Brain pericyte (primary cell): Measurements from ENCODE around the gene ESPN.

Experiments used
- DNase-seq: peaks from one replicate; pipeline ENCODE4 v3.0.0-alpha.2; 2012; ENCODE audit warnings: low read depth, low spot score

Gene ESPN

DNA sequence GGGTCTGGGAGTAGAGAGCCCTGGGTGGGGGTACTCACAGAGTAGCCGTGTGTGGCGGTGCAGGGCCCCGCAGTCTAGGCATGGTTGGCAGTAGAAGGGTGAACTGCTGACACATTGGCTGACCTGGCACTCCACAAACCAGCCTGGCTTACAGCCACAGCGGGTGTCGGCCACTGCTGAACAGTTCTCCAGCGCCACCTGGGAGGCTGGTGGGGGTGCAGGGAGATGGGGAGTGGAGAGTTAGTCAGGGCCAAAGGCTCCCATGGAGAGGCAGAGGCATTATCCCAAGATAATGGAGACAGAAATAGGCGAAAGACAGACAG, 39.9 kb downstream of the ESPN start:
- DNase-seq: no peak

- no peak for DNase-seq
Measured at GRCh38 chr1:6464915-6465314, 40.3 kb downstream of the ESPN start.

DNA sequence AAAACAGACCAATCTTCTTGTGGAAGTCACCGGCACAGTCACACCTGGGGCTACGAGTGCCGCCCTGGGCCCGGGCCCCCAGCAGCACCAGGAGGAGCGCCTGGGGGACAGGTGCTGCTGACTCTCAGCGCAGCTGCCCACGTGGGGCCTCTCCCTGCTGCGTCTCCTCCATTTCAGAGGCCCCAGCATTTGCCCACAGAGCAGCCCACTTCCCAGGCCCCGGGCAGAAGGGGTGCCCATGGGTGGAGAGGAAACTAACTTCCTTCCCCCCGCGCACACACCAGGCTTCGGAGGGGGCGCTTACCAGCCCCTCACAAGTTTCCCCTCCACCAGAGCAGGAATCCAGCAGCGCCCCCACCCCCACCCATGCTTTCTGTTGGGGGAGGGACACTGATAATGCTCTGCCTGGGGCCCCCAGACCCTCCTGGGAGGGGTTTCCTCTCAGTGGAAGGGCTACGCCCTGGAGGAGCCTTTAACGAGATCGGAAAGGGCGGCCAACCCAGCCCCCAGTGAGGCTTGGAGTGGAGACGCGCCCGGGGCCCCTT, 41.0 kb downstream of the ESPN start:
- DNase-seq: no peak

DNA sequence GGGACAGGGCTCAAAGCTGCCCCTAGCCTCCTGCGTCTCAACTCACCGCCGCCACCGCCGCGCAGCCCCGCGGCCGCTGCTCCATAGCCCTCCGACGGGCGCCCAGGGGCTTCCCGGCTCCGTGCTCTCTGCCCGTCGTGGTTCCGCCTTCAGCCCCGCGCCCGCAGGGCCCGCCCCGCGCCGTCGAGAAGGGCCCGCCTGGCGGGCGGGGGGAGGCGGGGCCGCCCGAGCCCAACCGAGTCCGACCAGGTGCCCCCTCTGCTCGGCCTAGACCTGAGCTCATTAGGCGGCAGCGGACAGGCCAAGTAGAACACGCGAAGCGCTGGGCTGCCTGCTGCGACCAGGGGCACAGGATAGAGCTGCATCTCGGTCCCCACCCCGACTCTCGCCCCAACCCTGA, 41.4 kb downstream of the ESPN start, which contains the start of gene TNFRSF25:
Gene TNFRSF25 (minus strand): TSS at position 151 of the 400 bp plus-strand sequence. CDS start 66 bp downstream, at position 85.
- no peak for DNase-seq

- DNase-seq: no peak
Measured at GRCh38 chr1:6466751-6467150, 42.2 kb downstream of the ESPN start.

DNA sequence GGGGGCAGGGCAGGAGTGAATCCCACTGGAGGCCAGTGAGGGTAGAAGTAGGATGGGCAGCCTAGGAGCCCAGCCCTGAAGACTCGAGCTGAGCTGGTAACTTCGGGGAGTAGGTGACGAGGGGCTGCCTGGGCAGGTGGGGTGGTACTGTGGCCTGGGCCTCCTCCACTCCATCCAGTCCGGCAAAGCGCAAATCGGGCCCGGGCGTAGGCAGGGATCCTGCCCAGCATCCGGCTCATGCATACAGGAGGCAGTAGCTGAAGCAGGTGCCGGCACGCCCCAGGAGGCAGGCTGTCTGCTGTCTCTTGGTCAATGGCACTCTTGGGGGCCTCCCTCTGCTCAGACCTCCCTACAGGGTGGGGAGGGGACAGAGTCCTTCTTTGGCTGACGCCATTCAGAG, 42.6 kb downstream of the ESPN start:
- DNase-seq: no peak

DNA sequence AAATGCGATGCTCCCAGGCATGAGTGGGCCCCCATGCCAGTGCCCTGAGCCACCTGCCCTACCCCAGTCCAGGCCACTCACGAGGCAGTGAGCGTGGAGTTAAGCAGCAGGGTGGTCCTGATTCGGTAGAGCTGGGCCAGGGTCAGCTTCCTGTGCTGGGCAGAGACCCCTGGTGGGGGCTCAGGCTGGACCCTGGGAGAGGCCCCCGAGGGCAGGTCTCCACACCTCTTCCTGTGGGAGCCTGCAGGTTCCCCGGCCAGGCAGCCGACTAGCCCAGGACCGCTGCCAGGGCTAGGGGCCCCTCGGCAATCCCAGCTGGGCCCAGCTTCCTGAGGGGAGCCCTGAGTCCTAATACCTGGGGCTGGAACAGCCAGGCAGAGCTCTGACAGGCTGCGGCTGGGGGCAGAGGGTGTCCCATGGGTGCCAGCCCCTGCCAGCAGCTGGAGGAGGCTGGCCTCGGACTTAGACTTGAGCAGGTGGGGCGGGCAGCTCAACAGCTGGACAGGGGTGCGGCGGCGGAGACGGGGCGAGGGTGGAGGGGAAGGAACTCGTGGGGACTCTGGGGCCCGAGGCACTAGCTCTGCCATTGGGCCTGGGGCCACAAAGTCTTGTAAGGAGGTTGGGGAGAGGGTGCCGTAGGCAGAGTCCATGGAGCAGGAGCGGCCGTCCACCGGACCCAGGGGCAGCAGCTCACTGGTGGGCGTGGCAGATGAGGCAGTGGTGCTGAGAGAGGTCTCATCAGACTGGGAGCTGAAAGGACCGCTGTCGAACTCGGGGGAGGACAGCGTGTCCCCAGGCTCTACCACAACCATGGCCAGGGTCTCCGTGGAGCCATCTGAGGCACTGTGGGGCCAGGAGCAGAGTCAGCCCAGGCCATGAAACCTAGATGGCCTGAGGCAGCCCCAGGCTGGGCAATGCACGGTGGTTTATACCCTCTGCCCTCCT, 43.4 kb downstream of the ESPN start:
- DNase-seq: no peak

- DNase-seq: no peak
Measured at GRCh38 chr1:6468729-6469461, 44.3 kb downstream of the ESPN start.

GRCh38 chr1:6470132-6471085, 45.8 kb downstream of the ESPN start:
- no peak for DNase-seq

DNA sequence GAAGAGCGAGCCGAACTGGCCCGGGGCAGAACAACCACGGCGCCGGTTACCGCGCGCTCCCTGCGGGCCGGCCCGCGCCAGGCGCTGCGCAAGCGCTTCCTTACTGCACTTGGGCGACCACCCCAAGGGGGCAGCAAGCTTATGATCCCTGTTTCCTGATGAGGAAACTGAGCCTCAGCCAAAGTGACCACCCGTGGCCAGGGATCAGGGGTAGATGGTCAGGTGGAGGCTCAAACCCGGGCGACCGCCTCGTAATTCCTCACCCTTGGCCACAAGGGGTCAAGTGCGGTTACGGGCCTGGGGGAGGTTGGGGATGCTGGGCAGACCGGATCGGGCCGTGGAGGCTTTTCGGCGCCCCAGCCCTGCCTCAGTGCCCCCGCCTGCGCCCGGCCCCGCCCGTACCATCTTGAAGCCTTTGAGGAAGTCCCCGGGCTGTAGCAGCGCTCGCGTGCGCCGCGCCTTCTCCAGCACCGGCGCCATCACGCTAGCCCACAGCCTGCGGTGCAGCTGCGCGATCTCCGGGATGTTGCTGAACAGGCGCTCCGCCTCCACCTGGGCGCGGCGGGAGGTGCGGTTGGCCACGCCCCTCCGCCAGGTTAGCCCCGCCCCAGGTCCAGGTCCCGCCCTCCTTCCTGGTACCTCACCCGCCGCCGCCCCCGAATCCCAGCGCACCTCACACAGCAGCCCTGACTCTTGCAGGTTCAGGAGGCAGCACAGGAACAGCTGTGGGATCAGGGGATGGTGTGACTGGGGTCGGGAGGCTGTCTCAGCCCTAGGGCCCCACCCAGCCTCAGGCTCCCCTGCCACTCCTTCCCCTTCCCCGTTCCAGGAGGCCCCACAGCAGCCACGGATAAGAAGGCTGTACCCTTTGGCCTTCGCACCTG, 46.8 kb downstream of the ESPN start:
- no peak for DNase-seq

DNA sequence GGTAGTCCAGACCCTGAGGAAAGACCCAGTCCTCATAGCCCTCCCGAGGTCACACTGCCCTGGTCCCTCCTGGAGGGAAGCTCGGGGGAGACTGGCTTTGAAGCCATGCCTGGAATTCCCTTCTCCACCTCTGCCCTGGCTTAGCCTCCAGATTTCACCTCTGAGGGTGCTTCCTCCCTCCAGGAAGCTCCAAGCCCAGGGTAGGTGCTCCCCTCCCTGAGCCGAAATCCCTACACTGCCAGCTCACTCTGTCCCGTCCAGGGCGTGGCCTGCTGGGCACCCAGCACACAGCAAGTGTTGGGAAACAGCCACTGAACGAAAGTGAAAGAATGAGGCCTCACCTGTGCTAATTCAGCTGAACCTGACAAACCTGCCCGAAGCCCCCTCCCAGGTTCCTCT, 47.4 kb downstream of the ESPN start:
- DNase-seq: no peak

- DNase-seq: no peak
Measured at GRCh38 chr1:6472391-6472790, 47.8 kb downstream of the ESPN start.

DNA sequence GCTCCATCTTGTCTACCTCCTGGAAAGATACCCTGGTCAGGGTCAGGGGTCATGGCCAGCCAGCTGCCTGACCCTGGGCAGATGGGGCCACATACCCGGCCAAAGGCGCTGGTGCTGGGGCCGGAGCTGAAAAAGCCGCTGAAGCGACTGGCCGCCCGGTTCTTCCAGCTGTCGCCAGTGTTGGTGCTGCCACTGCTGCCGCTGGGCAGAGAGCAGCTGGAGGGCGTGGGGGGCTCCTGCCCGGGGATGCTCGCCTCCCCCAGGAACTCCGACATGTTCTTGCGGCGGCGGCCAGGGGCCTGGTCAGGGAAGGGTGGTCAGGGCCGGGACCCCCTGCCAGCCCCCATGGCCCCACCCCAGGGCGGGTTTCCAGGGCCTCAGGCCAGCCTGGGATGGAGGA, 48.6 kb downstream of the ESPN start:
- DNase-seq: no peak

- DNase-seq: no peak
Measured at GRCh38 chr1:6473974-6474814, 49.6 kb downstream of the ESPN start.

GRCh38 chr1:6474815-6475282, 50.3 kb downstream of the ESPN start:
- no peak for DNase-seq

DNA sequence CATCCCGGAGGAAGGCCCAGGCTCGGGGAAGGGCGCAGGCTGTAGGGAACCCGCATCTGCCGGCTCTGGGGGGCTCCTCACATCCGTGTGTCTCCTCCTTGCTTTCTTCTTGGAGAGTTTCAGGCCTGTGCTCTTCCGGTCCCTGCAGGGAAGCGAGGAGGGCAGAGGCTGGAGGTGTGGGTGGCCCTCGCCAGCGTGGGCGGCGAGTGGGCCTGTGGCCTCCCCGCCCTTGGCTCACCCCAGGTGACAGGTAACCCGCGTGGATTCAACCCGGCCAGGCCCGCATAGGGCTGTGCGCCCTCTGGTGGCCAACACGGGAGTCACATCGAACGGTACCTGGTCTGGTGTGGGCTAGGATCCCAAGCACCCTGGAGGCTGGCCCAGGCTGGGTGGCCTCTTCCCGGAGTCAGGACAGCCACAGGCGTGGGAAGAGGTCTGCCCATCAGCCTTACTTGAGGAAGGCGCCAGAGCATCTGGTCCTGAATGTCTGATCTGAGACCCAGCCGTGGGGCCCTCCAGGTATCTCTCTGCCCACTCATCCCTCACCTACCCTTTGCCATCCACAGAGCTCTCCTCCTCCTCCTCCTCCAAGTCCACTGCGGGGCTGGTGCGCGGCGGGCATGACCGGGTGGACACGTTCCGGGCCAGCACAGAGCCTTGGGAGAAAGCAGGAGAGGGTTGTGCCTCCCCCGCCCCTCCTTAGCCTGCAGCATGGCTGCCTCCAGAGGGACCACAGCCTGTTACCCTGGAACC, 51.0 kb downstream of the ESPN start:
- DNase-seq: no peak

DNA sequence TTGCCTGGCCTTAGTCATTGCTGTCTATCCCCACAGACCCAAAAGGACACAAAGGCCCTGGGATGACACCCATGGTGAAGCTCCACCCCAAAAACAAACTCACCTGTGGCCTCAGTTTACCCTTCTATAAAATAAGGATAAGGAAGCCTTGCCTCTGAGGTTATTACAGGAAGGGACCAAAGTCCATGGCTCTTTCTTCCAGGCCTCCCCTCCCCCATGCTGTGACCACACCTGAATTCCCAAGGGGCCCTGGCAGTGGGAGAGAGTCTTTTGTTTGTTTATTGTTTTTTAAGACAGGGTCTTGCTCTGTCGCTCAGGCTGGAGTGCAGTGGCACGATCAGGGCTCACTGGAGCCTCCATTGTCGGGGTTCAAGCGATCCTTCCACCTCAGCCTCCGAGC, 51.9 kb downstream of the ESPN start:
- DNase-seq: no peak

DNA sequence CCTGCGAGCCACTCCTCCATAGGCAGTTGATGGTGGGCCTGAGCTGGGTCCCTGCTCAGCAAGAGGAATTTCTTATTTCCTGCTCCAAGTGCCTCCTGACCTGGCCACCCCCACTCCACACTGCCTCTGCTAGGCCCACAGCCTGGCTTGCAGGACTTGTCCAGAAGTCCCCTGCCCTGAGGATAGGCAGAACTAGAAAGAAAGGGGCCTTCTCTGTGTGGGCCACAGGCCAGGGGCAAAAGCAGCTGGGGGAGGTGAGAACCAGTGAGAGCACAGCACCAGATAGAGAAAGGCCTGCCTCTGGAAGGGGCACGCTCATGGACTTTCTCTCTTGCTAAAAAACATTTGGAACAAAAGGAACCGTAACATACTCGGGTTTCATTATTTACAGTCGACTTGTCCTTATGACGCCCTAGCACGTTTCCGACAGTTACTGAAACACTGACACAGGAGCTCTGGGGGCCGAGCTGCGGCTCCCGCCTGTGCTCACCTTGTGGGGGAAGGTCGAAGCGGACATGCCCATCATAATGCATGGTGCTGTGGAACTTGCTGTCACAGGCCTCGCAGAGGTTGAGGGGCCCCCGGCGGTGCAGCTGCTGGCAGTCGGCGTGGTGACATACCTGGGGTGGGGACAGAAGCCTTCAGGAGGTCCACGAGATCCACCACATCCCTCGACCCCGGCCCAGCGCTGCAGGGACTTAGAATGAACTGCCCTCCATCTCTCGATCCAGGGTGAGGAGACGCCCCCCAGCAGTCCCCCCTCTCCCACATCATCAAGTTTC, 52.7 kb downstream of the ESPN start:
- no peak for DNase-seq
